Keratinocyte (primary cell): ENCODE measurements around the gene PLB1. TPM values are rescaled to one million over a fixed set of nuclear protein-coding genes. Genes with fewer than 3 reads are reported as not detected.

Experiments used
- DNase-seq: peaks from one replicate; pipeline ENCODE4 v3.0.0-alpha.2; 2011; ENCODE audit warnings: low read depth, missing footprints, low spot score
- FAIRE-seq: peaks from 2 replicates; lab custom pipeline; 2011; peaks lifted over from hg19 to GRCh38; lab: Jason Lieb, UNC
- H2AFZ ChIP-seq: 2 replicates; pipeline ENCODE4 v1.6.0; 2012; ENCODE audit warnings: low read length, control low read depth, inconsistent platforms; ENCODE audit not compliant: control insufficient read depth
- H3K27ac ChIP-seq: 2 replicates; pipeline ENCODE4 v1.5.1; 2011; ENCODE audit warnings: low read length; ENCODE audit not compliant: control insufficient read depth, insufficient read depth
- H3K27me3 ChIP-seq: 3 replicates; pipeline ENCODE4 v1.6.0; 2011; ENCODE audit warnings: low read length; ENCODE audit not compliant: control insufficient read depth, insufficient read depth; ENCODE audit errors: extremely low read depth
- H3K36me3 ChIP-seq, 2 experiments: 2 replicates in 1 of 2; 3 replicates in 1 of 2; pipeline ENCODE4 v1.5.1; 2011; ENCODE audit warnings: low read length in 2 of 2, mild to moderate bottlenecking in 1 of 2; ENCODE audit not compliant: control insufficient read depth in 2 of 2, insufficient read depth in 2 of 2; ENCODE audit errors: extremely low read depth in 1 of 2
- H3K4me1 ChIP-seq: 3 replicates; pipeline ENCODE4 v1.5.1; 2011; ENCODE audit warnings: low read length; ENCODE audit not compliant: control insufficient read depth, insufficient read depth; ENCODE audit errors: extremely low read depth
- H3K4me2 ChIP-seq: 3 replicates; pipeline ENCODE4 v1.6.0; 2011; ENCODE audit warnings: low read depth, low read length; ENCODE audit not compliant: control insufficient read depth, insufficient read depth; ENCODE audit errors: extremely low read depth
- H3K4me3 ChIP-seq, 3 experiments: fragments of 200-600 bp in 1 of 3; sonication (generic) in 1 of 3; 2 replicates in 2 of 3; 3 replicates in 1 of 3; pipeline ENCODE4 v1.5.1; 2011 to 2016; ENCODE audit warnings: low read length in 3 of 3, mild to moderate bottlenecking in 3 of 3, control low read depth in 2 of 3, inconsistent platforms in 1 of 3, low read depth in 1 of 3, mixed read lengths in 1 of 3, mixed run types in 1 of 3, moderate library complexity in 1 of 3; ENCODE audit not compliant: control insufficient read depth in 2 of 3, insufficient read depth in 2 of 3; ENCODE audit errors: extremely low read depth in 1 of 3
- H3K79me2 ChIP-seq: 2 replicates; pipeline ENCODE4 v1.6.0; 2012; ENCODE audit warnings: low read length; ENCODE audit not compliant: control insufficient read depth, insufficient read depth
- H3K9ac ChIP-seq: 3 replicates; pipeline ENCODE4 v1.6.0; 2011; ENCODE audit warnings: low read length; ENCODE audit not compliant: control insufficient read depth, insufficient read depth; ENCODE audit errors: extremely low read depth
- H3K9me1 ChIP-seq: 3 replicates; pipeline ENCODE4 v1.6.0; 2011; ENCODE audit warnings: low read length; ENCODE audit not compliant: control insufficient read depth, insufficient read depth; ENCODE audit errors: extremely low read depth
- H3K9me3 ChIP-seq: 2 replicates; pipeline ENCODE4 v1.5.1; 2012; ENCODE audit warnings: low read depth, low read length; ENCODE audit not compliant: control insufficient read depth
- H4K20me1 ChIP-seq: 3 replicates; pipeline ENCODE4 v1.6.0; 2011; ENCODE audit warnings: low read length; ENCODE audit not compliant: control insufficient read depth, insufficient read depth; ENCODE audit errors: extremely low read depth
- EZH2 ChIP-seq: IDR thresholded peaks from one replicate; pipeline ENCODE4 v1.6.1; 2012; ENCODE audit warnings: inconsistent platforms, mild to moderate bottlenecking, low read length, moderate library complexity
- dilution Hi-C: fragments of 300-500 bp; cut with MboI; formaldehyde crosslinking; loops from one replicate; pipeline ENCODE4 v1.7.0; 2020; ENCODE audit warnings: low sequenced_read_pairs; ENCODE audit not compliant: extremely low pct_ligation_motif_present
- polyA plus RNA-seq, 5 experiments: library from polyadenylated mRNA; depleted of rRNA in 3 of 5; stranded (reverse) in 3 of 5; stranded (forward) in 1 of 5; unstranded in 1 of 5; fragments of >200 nt; gene quantifications; 1 replicate in 1 of 5; 2 replicates in 3 of 5; 3 replicates in 1 of 5; pipeline versions ENCODE4 v1.2.1 to v1.2.3, GENCODE V29; 2011 to 2012; ENCODE audit warnings: missing spikeins in 2 of 5, low read depth in 1 of 5, low replicate concordance in 1 of 5
- TF ChIP-seq, protein P1 (sequence below), 3 experiments: IDR thresholded peaks in 1 of 3; conservative IDR thresholded peaks in 1 of 3; optimal IDR thresholded peaks in 1 of 3; 2 replicates in 2 of 3; 3 replicates in 1 of 3; pipeline versions ENCODE3 to v1.5.1; 2011; ENCODE audit warnings: low read length in 3 of 3, mild to moderate bottlenecking in 3 of 3, moderate library complexity in 2 of 3, control low read depth in 1 of 3, inconsistent platforms in 1 of 3; ENCODE audit not compliant: insufficient read depth in 2 of 3; ENCODE audit errors: extremely low read depth in 1 of 3

PLB1 gene
- polyA plus RNA-seq, 1 donor (not counting 4 experiments of a cell fraction or from before 2014, with no cell fraction given) = 6.7 TPM

DNA sequence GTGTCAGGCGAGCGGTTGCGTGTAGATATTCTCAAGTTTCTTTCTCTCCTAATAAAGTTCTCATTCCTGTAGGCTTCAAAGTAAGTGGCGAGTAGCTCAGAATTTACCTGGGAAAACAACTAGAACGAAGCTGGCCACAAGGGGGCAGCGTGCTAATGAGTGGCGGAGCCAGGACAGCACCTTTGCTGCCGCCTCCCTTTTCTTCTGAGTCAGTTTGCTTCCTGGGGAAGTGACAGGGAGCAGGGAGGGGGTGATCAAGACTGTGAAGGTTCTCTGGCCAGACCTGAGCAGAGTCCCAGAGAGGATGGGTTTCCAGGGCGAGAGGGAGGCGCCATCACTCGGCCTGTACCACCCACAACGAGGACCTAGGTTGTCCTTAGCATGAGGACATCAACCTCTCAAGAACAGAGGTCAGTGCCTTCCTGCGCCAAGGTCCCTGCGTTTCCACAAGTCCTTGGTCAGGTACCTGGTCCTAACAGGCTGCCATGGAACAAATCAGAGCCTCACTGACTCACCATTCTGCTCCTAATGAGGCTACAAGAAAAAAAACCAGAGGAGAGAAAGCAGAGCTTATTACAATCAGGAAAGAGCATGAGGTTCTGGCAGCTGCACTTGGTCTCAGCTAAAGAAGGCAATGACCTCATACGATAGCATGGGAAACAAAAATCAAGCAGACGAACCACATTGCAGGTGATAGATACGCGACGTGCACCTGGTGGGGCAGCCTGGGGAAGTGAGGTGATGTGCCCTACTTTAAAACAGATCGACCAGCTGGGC, 98.7 kb downstream of the PLB1 start:
- no peaks in the 10 kb centered on the region for H4K20me1 ChIP-seq

DNA sequence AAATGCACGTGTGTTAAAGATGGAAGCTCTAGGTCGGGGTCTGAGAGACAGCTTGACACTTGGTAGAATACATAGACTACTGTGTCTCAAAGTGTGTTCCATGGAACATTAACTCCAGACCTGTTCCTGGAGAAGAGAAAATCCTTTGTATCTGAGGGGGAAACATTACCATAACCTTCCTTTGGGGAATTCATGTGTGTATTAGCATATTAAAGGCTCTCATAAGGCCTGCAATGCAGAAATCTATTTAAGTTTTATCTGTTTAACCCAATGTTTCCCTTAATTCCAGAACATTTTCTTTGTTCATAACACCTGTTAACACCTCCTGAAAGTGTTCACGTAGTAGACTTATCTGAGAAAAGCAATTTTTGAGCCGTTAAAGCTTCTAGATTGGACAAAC, 99.5 kb downstream of the PLB1 start:
- Histone ChIP-seq H3K4me1 (peaks cover 40% of the 10 kb centered on the region), H3K27me3 (no peaks in the 10 kb centered on the region), H3K36me3 (no peaks in the 10 kb centered on the region), H3K4me2 (peak overlapping the region; percentile 77), H3K79me2 (no peaks in the 10 kb centered on the region), H3K4me3 (no peak overlapping the region), H2AFZ (no peak overlapping the region), H3K9me3 (no peaks in the 10 kb centered on the region), H3K9me1 (no peaks in the 10 kb centered on the region), H4K20me1 (no peaks in the 10 kb centered on the region), H3K9ac (peak overlapping the region; percentile 65), H3K27ac (peak overlapping the region; percentile 81)
- DNase-seq (no peak), FAIRE-seq (peak; percentile 49)
- dilution Hi-C loops = no loop called here
- TF ChIP-seq EZH2 = no peak
- TF ChIP-seq, protein P1, sequence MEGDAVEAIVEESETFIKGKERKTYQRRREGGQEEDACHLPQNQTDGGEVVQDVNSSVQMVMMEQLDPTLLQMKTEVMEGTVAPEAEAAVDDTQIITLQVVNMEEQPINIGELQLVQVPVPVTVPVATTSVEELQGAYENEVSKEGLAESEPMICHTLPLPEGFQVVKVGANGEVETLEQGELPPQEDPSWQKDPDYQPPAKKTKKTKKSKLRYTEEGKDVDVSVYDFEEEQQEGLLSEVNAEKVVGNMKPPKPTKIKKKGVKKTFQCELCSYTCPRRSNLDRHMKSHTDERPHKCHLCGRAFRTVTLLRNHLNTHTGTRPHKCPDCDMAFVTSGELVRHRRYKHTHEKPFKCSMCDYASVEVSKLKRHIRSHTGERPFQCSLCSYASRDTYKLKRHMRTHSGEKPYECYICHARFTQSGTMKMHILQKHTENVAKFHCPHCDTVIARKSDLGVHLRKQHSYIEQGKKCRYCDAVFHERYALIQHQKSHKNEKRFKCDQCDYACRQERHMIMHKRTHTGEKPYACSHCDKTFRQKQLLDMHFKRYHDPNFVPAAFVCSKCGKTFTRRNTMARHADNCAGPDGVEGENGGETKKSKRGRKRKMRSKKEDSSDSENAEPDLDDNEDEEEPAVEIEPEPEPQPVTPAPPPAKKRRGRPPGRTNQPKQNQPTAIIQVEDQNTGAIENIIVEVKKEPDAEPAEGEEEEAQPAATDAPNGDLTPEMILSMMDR (optimal IDR thresholded peaks at IDR 0.05 in 1 of 3, IDR thresholded peaks at IDR 0.05 in 1 of 3, conservative IDR thresholded peaks at IDR 0.05 in 1 of 3; ENCODE audit: extremely low read depth in 1 of 3, insufficient read depth in 2 of 3, low read length in 3 of 3) = no peak

More for the DNA sequence above, 98.7 kb downstream of the PLB1 start:
- Histone ChIP-seq H3K4me1 (peaks cover 40% of the 10 kb centered on the region), H3K4me2 (peak overlapping the region; percentile 77), H3K4me3 (peak overlapping the region in 2 of 3 experiments; percentile 3 to 32), H2AFZ (peak overlapping the region; percentile 82), H3K9ac (peak overlapping the region; percentile 65), H3K79me2 (no peaks in the 10 kb centered on the region), H3K27ac (peak overlapping the region; percentile 81), H3K9me3 (no peaks in the 10 kb centered on the region), H3K27me3 (no peaks in the 10 kb centered on the region), H3K9me1 (no peaks in the 10 kb centered on the region), H3K36me3 (no peaks in the 10 kb centered on the region)
- DNase-seq (peak; percentile 81), FAIRE-seq (peak; percentile 97)
- dilution Hi-C loops = no loop called here
- no peak for TF ChIP-seq EZH2
- TF ChIP-seq, protein P1 (optimal IDR thresholded peaks at IDR 0.05 in 1 of 3, IDR thresholded peaks at IDR 0.05 in 1 of 3, conservative IDR thresholded peaks at IDR 0.05 in 1 of 3; ENCODE audit: extremely low read depth in 1 of 3, insufficient read depth in 2 of 3, low read length in 3 of 3) = peak; percentile 80 to 95 (median 91)
